ENCODE results near the gene TMEFF1.
A peak's percentile ranks its signal among the peaks of the same experiment; 100 is the strongest.

TMEFF1 gene

GRCh38 chr9:100575765-100576386, 102.9 kb downstream of the TMEFF1 start:
- DNase-seq (ENCODE audit: low spot score) = peak; percentile 38

GRCh38 chr9:100577776-100578448, 105.0 kb downstream of the TMEFF1 start, which contains the start of gene CAVIN4:
CAVIN4 (plus strand) TSS chr9:100578079; CDS start chr9:100578144, 65 bp downstream.
- DNase-seq (ENCODE audit: low spot score) = no peak

- DNase-seq (ENCODE audit: low spot score) = no peak
Observed at GRCh38 chr9:100578610-100579009, 105.7 kb downstream of the TMEFF1 start.

GRCh38 chr9:100579665-100580064, 106.7 kb downstream of the TMEFF1 start:
- no peak for DNase-seq (ENCODE audit: low spot score)

GRCh38 chr9:100580257-100580656, 107.3 kb downstream of the TMEFF1 start:
- DNase-seq (ENCODE audit: low spot score) = no peak

GRCh38 chr9:100581081-100581480, 108.1 kb downstream of the TMEFF1 start:
- no peak for DNase-seq (ENCODE audit: low spot score)

- DNase-seq (ENCODE audit: low spot score) = no peak
Observed at GRCh38 chr9:100581661-100582060, 108.7 kb downstream of the TMEFF1 start.

GRCh38 chr9:100583014-100583802, 110.3 kb downstream of the TMEFF1 start:
- no peak for DNase-seq (ENCODE audit: low spot score)

- DNase-seq (ENCODE audit: low spot score) = no peak
Observed at GRCh38 chr9:100584951-100585350, 112.0 kb downstream of the TMEFF1 start.

GRCh38 chr9:100586093-100586492, 113.1 kb downstream of the TMEFF1 start:
- DNase-seq (ENCODE audit: low spot score) = no peak

GRCh38 chr9:100587375-100587774, 114.4 kb downstream of the TMEFF1 start:
- peak; percentile 26 for DNase-seq (ENCODE audit: low spot score)

- DNase-seq (ENCODE audit: low spot score) = no peak
Observed at GRCh38 chr9:100589582-100589981, 116.6 kb downstream of the TMEFF1 start.

- no peak for DNase-seq (ENCODE audit: low spot score)
Observed at GRCh38 chr9:100590481-100590880, 117.5 kb downstream of the TMEFF1 start.

- no peak for DNase-seq (ENCODE audit: low spot score)
Observed at GRCh38 chr9:100591139-100591538, 118.2 kb downstream of the TMEFF1 start.

GRCh38 chr9:100591639-100592412, 118.9 kb downstream of the TMEFF1 start:
- no peak for DNase-seq (ENCODE audit: low spot score)

- peak; percentile 47 for DNase-seq (ENCODE audit: low spot score)
Observed at GRCh38 chr9:100595391-100596199, 122.6 kb downstream of the TMEFF1 start.

- DNase-seq (ENCODE audit: low spot score) = no peak
Observed at GRCh38 chr9:100597236-100597635, 124.3 kb downstream of the TMEFF1 start.

GRCh38 chr9:100598641-100599145, 125.7 kb downstream of the TMEFF1 start:
- DNase-seq (ENCODE audit: low spot score) = peak; percentile 90

GRCh38 chr9:100600521-100601079, 127.7 kb downstream of the TMEFF1 start:
- no peak for DNase-seq (ENCODE audit: low spot score)

- DNase-seq (ENCODE audit: low spot score) = peak; percentile 70
Observed at GRCh38 chr9:100601216-100601615, 128.3 kb downstream of the TMEFF1 start.

GRCh38 chr9:100602342-100602801, 129.4 kb downstream of the TMEFF1 start:
- peak; percentile 79 for DNase-seq (ENCODE audit: low spot score)

Data from SW480 (cell line).